ENCODE measurements around the gene VPS13C. TPM values are rescaled to one million over a fixed set of nuclear protein-coding genes. Genes with fewer than 3 reads are reported as not detected.
"Not testable (repeated sequence)": the region's sequence is repeated elsewhere in the genome, so short reads cannot be mapped to it uniquely, and the experiment has no call there.

VPS13C gene
- total RNA-seq, 1 donor from 2014 or later = 60.2 TPM

- DNase-seq (ENCODE audit: low spot score) = no peak
Observed at GRCh38 chr15:62069551-62069950, 9.3 kb upstream of the VPS13C start.

- DNase-seq (ENCODE audit: low spot score) = no peak
Observed at GRCh38 chr15:62068810-62069167, 8.5 kb upstream of the VPS13C start.

GRCh38 chr15:62068071-62068809 is 8.0 kb upstream of the VPS13C start:
- DNase-seq (ENCODE audit: low spot score) = peak; percentile 29

GRCh38 chr15:62067448-62068044 is 7.3 kb upstream of the VPS13C start:
- DNase-seq (ENCODE audit: low spot score) = no peak

GRCh38 chr15:62066663-62067447 is 6.6 kb upstream of the VPS13C start, which contains the start of gene C2CD4A:
Gene C2CD4A, plus strand, starts transcription at chr15:62066977. Its CDS starts 637 bp downstream, at chr15:62067614.
- peak; percentile 62 for DNase-seq (ENCODE audit: low spot score)

- peak; percentile 42 for DNase-seq (ENCODE audit: low spot score)
Observed at GRCh38 chr15:62063825-62064635, 3.8 kb upstream of the VPS13C start.

- DNase-seq (ENCODE audit: low spot score) = no peak
Observed at GRCh38 chr15:62060896-62061280, 641 bp upstream of the VPS13C start.

- peak; percentile 66 for DNase-seq (ENCODE audit: low spot score)
Observed at GRCh38 chr15:62059816-62060112, 483 bp downstream of the VPS13C start.

- DNase-seq (ENCODE audit: low spot score) = no peak
Observed at GRCh38 chr15:62059108-62059815, 985 bp downstream of the VPS13C start.

- DNase-seq (ENCODE audit: low spot score) = no peak
Observed at GRCh38 chr15:62058327-62059028, 1.8 kb downstream of the VPS13C start.

- DNase-seq (ENCODE audit: low spot score) = no peak
Observed at GRCh38 chr15:62057341-62057980, 2.8 kb downstream of the VPS13C start.

- no peak for DNase-seq (ENCODE audit: low spot score)
Observed at GRCh38 chr15:62054979-62055378, 5.3 kb downstream of the VPS13C start.

- DNase-seq (ENCODE audit: low spot score) = no peak
Observed at GRCh38 chr15:62053439-62054085, 6.7 kb downstream of the VPS13C start.

- DNase-seq (ENCODE audit: low spot score) = no peak
Observed at GRCh38 chr15:62052713-62053112, 7.5 kb downstream of the VPS13C start.

GRCh38 chr15:62051166-62051565 is 9.1 kb downstream of the VPS13C start:
- no peak for DNase-seq (ENCODE audit: low spot score)

- no peak for DNase-seq (ENCODE audit: low spot score)
Observed at GRCh38 chr15:62050115-62050514, 10.1 kb downstream of the VPS13C start.

GRCh38 chr15:62048254-62048653 is 12.0 kb downstream of the VPS13C start:
- DNase-seq (ENCODE audit: low spot score) = not testable (repeated sequence)

- no peak for DNase-seq (ENCODE audit: low spot score)
Observed at GRCh38 chr15:62047282-62047827, 12.9 kb downstream of the VPS13C start.

- DNase-seq (ENCODE audit: low spot score) = no peak
Observed at GRCh38 chr15:62046078-62046743, 14.0 kb downstream of the VPS13C start.

All from umbilical cord (tissue), 2 donors.